ENCODE measurements around the gene TCHP.

The TCHP gene

DNA sequence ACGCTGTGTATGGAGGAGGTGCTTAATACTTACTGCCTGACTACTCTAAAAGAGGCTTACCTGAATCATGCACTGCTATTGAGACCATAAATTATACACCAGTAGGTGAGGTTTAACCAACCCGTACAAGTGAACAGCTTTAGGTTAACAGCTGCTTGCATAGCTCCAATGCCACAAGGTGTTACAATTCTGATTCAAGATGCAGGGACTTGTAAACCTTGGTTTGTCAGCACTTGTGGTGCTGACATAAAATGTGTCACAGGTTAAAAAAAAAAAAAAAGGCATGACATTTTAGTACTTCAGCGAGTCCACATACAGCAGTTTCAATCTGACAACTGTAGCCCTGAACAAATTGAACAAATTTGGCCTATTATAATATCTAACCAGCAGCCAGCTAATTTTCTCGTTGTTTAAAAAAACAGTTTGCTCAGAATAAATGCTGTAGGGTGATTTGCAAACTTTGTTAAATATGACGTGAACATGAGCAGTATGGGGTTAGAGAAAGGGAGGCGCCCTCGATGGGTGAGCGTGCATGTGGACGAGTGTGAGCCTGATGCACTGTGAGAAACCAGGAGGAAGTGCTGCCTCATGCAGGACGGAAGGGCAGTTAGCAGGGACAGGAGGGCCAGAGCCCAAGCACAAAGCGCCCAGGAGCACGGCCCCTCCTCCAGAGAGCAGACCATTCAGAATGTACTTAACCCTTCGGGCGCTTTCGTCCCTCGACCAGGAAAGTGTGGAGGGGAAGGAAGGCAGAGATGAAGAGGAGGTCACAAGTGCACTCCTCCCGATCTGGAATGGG, 44.7 kb downstream of the TCHP start:
- peak in 1 of 2 experiments; percentile 8 for DNase-seq
- TF ChIP-seq GATA1 (IDR thresholded peaks at IDR 0.05; ENCODE audit: low read depth, low read length): no peak

DNA sequence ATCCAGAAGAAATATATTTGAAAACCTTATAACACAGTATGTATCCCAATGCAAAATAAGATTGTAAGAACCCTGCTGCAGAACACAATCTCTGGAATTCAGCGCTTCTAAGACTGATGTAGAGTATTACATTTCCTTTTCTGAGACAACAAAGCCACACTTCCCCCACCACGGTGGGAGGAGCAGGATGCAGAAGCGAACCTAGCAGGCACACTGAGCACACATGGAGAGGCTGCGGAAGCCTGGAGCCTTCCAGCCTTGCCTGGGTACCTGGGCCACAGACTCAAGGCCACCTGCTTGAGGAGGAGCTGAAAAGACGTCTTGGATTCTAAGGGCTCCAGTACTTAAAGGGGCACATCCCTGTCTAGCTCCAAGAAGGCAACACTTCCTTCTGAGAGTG, 46.4 kb downstream of the TCHP start:
- TF ChIP-seq GATA1 (IDR thresholded peaks at IDR 0.05; ENCODE audit: low read depth, low read length) (no peak), POLR2A (IDR thresholded peaks at IDR 0.05; ENCODE audit: low read length) (no peak)
- DNase-seq: no peak

- DNase-seq: no peak
- TF ChIP-seq POLR2A (IDR thresholded peaks at IDR 0.05; ENCODE audit: low read length) (no peak), GATA1 (IDR thresholded peaks at IDR 0.05; ENCODE audit: low read depth, low read length) (no peak)
Observed at GRCh38 chr12:109946913-109947312, 46.8 kb downstream of the TCHP start.

- no peak for DNase-seq
- TF ChIP-seq GATA1 (IDR thresholded peaks at IDR 0.05; ENCODE audit: low read depth, low read length): no peak
- TF ChIP-seq POLR2A (IDR thresholded peaks at IDR 0.05; ENCODE audit: low read length): no peak
Observed at GRCh38 chr12:109947521-109947920, 47.4 kb downstream of the TCHP start.

- no peak for TF ChIP-seq POLR2A (IDR thresholded peaks at IDR 0.05; ENCODE audit: low read length)
- TF ChIP-seq GATA1 (IDR thresholded peaks at IDR 0.05; ENCODE audit: low read depth, low read length): no peak
- no peak for DNase-seq
Observed at GRCh38 chr12:109948368-109948767, 48.3 kb downstream of the TCHP start.

GRCh38 chr12:109949089-109949488, 49.0 kb downstream of the TCHP start:
- no peak for DNase-seq
- no peak for TF ChIP-seq GATA1 (IDR thresholded peaks at IDR 0.05; ENCODE audit: low read depth, low read length)

DNA sequence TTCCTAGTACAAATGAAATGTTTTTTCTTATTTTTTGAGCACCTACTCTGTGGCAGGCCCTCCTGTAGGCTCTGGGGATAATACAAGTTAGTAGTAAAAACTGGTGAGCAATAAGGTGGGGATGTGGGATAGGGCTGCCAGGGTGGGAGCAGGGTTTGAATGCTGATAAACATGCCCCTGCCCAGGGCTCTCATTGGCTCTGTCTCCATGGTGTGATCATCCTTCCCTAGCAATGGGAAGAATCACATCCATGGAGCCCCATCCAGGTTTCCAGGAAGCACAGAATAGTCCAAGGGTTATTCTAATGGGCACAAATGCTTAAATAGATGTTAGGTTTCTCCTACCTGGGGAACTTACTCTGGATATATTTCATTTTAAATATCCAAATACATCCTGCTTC, 50.6 kb downstream of the TCHP start:
- no peak for DNase-seq
- TF ChIP-seq GATA1 (IDR thresholded peaks at IDR 0.05; ENCODE audit: low read depth, low read length) (no peak), POLR2A (IDR thresholded peaks at IDR 0.05; ENCODE audit: low read length) (no peak)

GRCh38 chr12:109951136-109951535, 51.1 kb downstream of the TCHP start:
- DNase-seq: no peak

DNA sequence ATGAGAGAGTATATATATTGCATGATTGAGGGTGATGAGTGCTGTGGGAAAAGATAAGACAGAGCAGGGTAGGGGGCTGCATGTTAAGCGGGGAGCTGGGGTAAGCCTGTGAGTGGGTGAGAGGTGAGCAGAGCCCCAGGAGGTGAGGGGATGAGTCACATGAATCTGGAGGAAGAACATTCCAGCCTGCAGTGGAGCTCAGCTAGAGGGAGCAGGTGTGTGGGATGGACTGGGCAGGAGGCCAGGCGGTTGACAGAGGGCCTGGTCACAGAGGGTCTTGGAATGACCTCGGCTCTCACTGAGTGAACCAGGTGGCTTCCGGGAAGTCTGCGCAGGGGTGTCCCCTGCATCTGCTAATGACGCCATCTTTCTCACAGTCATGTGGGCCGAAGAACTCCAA, 51.7 kb downstream of the TCHP start:
- DNase-seq: no peak
- TF ChIP-seq GATA1 (IDR thresholded peaks at IDR 0.05; ENCODE audit: low read depth, low read length): no peak
- no peak for TF ChIP-seq POLR2A (IDR thresholded peaks at IDR 0.05; ENCODE audit: low read length)

More at GRCh38 chr12:109951136-109951535, 51.1 kb downstream of the TCHP start:
- no peak for TF ChIP-seq GATA1 (IDR thresholded peaks at IDR 0.05; ENCODE audit: low read depth, low read length)
- no peak for TF ChIP-seq POLR2A (IDR thresholded peaks at IDR 0.05; ENCODE audit: low read length)

GRCh38 chr12:109952160-109952858, 52.2 kb downstream of the TCHP start:
- no peak for DNase-seq
- TF ChIP-seq POLR2A (IDR thresholded peaks at IDR 0.05; ENCODE audit: low read length) (no peak), GATA1 (IDR thresholded peaks at IDR 0.05; ENCODE audit: low read depth, low read length) (no peak)

GRCh38 chr12:109952873-109953272, 52.8 kb downstream of the TCHP start:
- no peak for TF ChIP-seq GATA1 (IDR thresholded peaks at IDR 0.05; ENCODE audit: low read depth, low read length)
- no peak for TF ChIP-seq POLR2A (IDR thresholded peaks at IDR 0.05; ENCODE audit: low read length)
- no peak for DNase-seq

DNA sequence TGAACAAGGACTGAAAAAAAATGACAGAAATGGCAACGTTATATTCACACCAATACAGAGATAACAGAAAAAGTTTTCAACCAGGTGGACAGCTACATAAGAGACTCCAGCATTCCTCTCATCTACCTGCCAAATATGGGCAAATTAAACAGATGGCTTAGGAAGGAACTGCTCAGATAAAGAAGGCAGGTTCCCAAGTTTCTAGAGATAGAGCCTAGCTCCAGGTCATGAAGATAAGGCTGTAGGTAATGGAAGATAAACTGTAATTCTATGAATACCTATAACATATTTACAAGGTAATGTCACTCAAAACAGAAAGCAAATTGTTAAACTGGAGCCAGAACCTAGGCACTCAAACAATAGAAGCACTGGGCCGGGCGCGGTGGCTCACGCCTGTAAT, 53.6 kb downstream of the TCHP start:
- TF ChIP-seq POLR2A (IDR thresholded peaks at IDR 0.05; ENCODE audit: low read length) (no peak), GATA1 (IDR thresholded peaks at IDR 0.05; ENCODE audit: low read depth, low read length) (no peak)
- DNase-seq: no peak

GRCh38 chr12:109958374-109958773, 58.3 kb downstream of the TCHP start:
- TF ChIP-seq POLR2A (IDR thresholded peaks at IDR 0.05; ENCODE audit: low read length) (no peak), GATA1 (IDR thresholded peaks at IDR 0.05; ENCODE audit: low read depth, low read length) (no peak)
- no peak for DNase-seq

DNA sequence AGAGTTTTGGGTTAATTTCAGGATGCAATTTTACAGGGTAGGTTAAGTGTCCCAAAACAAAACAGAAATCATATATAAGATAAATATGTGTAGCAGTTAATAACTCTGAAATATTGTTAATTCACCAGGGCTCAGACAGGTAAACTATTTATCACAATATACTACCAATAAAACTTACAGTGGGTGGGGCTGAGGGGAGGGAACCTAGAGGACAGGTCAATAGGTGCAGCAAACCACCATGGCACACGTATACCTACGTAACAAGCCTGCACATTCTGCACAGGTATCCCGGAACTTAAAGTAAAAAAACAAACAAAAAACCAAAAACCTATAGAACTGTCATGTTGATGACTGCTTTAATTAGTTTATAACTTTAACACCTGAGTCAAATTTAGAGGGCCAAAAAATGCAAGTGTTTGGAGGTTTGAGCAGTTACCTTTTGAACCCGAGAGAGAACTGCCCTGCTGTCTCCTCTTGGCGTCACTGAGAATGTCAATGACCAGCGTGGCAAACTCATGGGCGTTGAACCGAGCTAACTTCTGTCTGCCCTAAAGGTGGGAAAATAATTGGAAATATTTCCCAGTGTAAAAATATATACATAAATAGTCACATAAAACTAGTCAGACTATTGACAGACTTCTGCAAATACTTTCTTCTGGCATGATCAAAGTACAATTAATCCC, 59.5 kb downstream of the TCHP start:
- no peak for DNase-seq
- TF ChIP-seq POLR2A (IDR thresholded peaks at IDR 0.05; ENCODE audit: low read length) (no peak), GATA1 (IDR thresholded peaks at IDR 0.05; ENCODE audit: low read depth, low read length) (no peak)
